CD4-positive, alpha-beta memory T cell (primary cell): Measurements from ENCODE around the gene TMPRSS7. TPM values are rescaled to one million over a fixed set of nuclear protein-coding genes. Genes with fewer than 3 reads are reported as not detected.

ENCODE experiments used
- CTCF ChIA-PET: fragments of 350-600 bp; sonication (Branson Sonifier 250); formaldehyde crosslinking; loops from one replicate; lab custom pipeline; 2021; ENCODE audit warnings: inconsistent platforms; ENCODE audit not compliant: partially characterized antibody; lab: Charles Lee
- POLR2A ChIA-PET: fragments of 350-600 bp; sonication (Branson Sonifier 250); formaldehyde crosslinking; loops from one replicate; lab custom pipeline; 2021; ENCODE audit not compliant: partially characterized antibody; lab: Charles Lee
- DNase-seq, 5 donors: peaks; one replicate each; pipeline versions ENCODE4 v3.0.0 to v3.0.0-alpha.2; 2020 to 2022; ENCODE audit warnings: mixed read lengths in 1 of 5
- H3K27ac ChIP-seq: one replicate; pipeline ENCODE4 v1.7.0; 2013; ENCODE audit warnings: low read depth, low read length
- H3K27me3 ChIP-seq: 2 replicates; pipeline ENCODE4 v1.7.0; 2013; ENCODE audit warnings: mild to moderate bottlenecking, low read length, moderate library complexity; ENCODE audit not compliant: insufficient read depth
- H3K36me3 ChIP-seq: 2 replicates; pipeline ENCODE4 v1.7.0; 2013; ENCODE audit warnings: mild to moderate bottlenecking, low read length, moderate library complexity; ENCODE audit not compliant: insufficient read depth
- H3K4me1 ChIP-seq: 2 replicates; pipeline ENCODE4 v1.7.0; 2013; ENCODE audit warnings: mild to moderate bottlenecking, low read length, moderate library complexity; ENCODE audit not compliant: insufficient read depth
- H3K4me3 ChIP-seq, 2 donors: one replicate each; pipeline ENCODE4 v1.7.0; 2013; ENCODE audit warnings: low read length in 2 of 2, mild to moderate bottlenecking in 1 of 2
- H3K9me3 ChIP-seq, 2 donors: one replicate each; pipeline ENCODE4 v1.7.0; 2013; ENCODE audit warnings: low read length in 2 of 2, control low read depth in 1 of 2; ENCODE audit not compliant: control insufficient read depth in 1 of 2
- H3K27ac Mint-ChIP-seq, 7 donors: one replicate each; pipeline ENCODE4 v1.8.0; 2020 to 2021; ENCODE audit warnings: mixed read lengths in 7 of 7, mild to moderate bottlenecking in 6 of 7, inconsistent platforms in 3 of 7, moderate library complexity in 3 of 7
- H3K27me3 Mint-ChIP-seq, 2 donors: one replicate each; pipeline ENCODE4 v1.8.0; 2020 to 2021; ENCODE audit warnings: mixed read lengths in 2 of 2
- H3K36me3 Mint-ChIP-seq, 2 donors: one replicate each; pipeline ENCODE4 v1.8.0; 2020 to 2021; ENCODE audit warnings: mixed read lengths in 2 of 2, inconsistent platforms in 1 of 2, mild to moderate bottlenecking in 1 of 2
- H3K4me1 Mint-ChIP-seq, 4 donors: one replicate each; pipeline ENCODE4 v1.8.0; 2020 to 2021; ENCODE audit warnings: mixed read lengths in 4 of 4, mild to moderate bottlenecking in 1 of 4
- H3K4me3 Mint-ChIP-seq, 8 donors: one replicate each; pipeline ENCODE4 v1.8.0; 2020 to 2021; ENCODE audit warnings: mixed read lengths in 8 of 8, mild to moderate bottlenecking in 7 of 8, moderate library complexity in 6 of 8, inconsistent platforms in 3 of 8
- H3K9me3 Mint-ChIP-seq, 8 donors: one replicate each; pipeline ENCODE4 v1.8.0; 2020 to 2021; ENCODE audit warnings: mixed read lengths in 8 of 8, mild to moderate bottlenecking in 5 of 8, inconsistent platforms in 3 of 8, moderate library complexity in 1 of 8
- intact Hi-C: fragments of 100-400 bp; cut with micrococcal nuclease; formaldehyde crosslinking; loops from one replicate; pipeline ENCODE4 v1.15.1; 2023
- polyA plus RNA-seq, 2 donors: library from polyadenylated mRNA; unstranded; fragments of 300-500 nt; fragmentation: Illumina TruSeq; gene quantifications; one replicate each; pipeline ENCODE4 v1.2.3, GENCODE V29; 2021
- total RNA-seq, 2 experiments: library from RNA; stranded (reverse); gene quantifications; one replicate each; pipeline ENCODE4 v1.2.3, GENCODE V29; 2021

TMPRSS7 gene
- total and polyA plus RNA-seq, 4 experiments from 2014 or later: 0.15 to 0.26 (median 0.26) TPM; not detected in 1

- no peak overlapping the region for H3K4me3 Mint-ChIP-seq
- no peaks in the 10 kb centered on the region for H3K36me3 ChIP-seq
- H3K27me3 ChIP-seq: no peaks in the 10 kb centered on the region
- CTCF ChIA-PET: interaction anchor here (0.7 to 0.9 kb wide), 3 partner anchors 51 to 1224 kb away, joined by 3 read pairs; no protein-coding TSS in a partner anchor
- no peak overlapping the region for H3K4me3 ChIP-seq
- no peaks in the 10 kb centered on the region for H3K4me1 Mint-ChIP-seq
- H3K9me3 Mint-ChIP-seq: peaks cover 0 to 3% (median 0%) of the 10 kb centered on the region in 8 donors
- H3K9me3 ChIP-seq: no peaks in the 10 kb centered on the region
- no peak overlapping the region for H3K27ac Mint-ChIP-seq
- POLR2A ChIA-PET: no interaction called here
- no peak overlapping the region for H3K27ac ChIP-seq
- DNase-seq: no peak
- no peaks in the 10 kb centered on the region for H3K4me1 ChIP-seq
- H3K36me3 Mint-ChIP-seq: no peaks in the 10 kb centered on the region
- intact Hi-C loops: no loop called here
- peaks cover 0 to 2% of the 10 kb centered on the region in 2 donors for H3K27me3 Mint-ChIP-seq
Observed at GRCh38 chr3:112038863-112039262, 4.3 kb downstream of the TMPRSS7 start.

GRCh38 chr3:112041321-112041720 is 6.8 kb downstream of the TMPRSS7 start:
- Histone ChIP-seq H3K27ac (no peak overlapping the region), H3K36me3 (no peaks in the 10 kb centered on the region), H3K4me1 (no peaks in the 10 kb centered on the region), H3K27me3 (no peaks in the 10 kb centered on the region), H3K9me3 (no peaks in the 10 kb centered on the region), H3K4me3 (no peak overlapping the region)
- no peaks in the 10 kb centered on the region for H3K36me3 Mint-ChIP-seq
- ChIA-PET POLR2A (no interaction called here), CTCF (interaction anchor here (1.1 to 5.2 kb wide), 6 partner anchors 8 to 70 kb away, joined by 3 to 43 read pairs (median 4); no protein-coding TSS in a partner anchor)
- H3K27me3 Mint-ChIP-seq: peaks cover 0 to 2% of the 10 kb centered on the region in 2 donors
- H3K9me3 Mint-ChIP-seq: peaks cover 0 to 3% (median 0%) of the 10 kb centered on the region in 8 donors
- H3K4me1 Mint-ChIP-seq: no peaks in the 10 kb centered on the region
- DNase-seq: no peak
- intact Hi-C loops: no loop called here
- no peak overlapping the region for H3K4me3 Mint-ChIP-seq
- H3K27ac Mint-ChIP-seq: no peak overlapping the region

GRCh38 chr3:112042842-112043280 is 8.3 kb downstream of the TMPRSS7 start:
- Mint-ChIP-seq H3K4me1 (no peaks in the 10 kb centered on the region), H3K36me3 (no peaks in the 10 kb centered on the region), H3K9me3 (peaks cover 0 to 1% (median 0%) of the 10 kb centered on the region in 8 donors), H3K27me3 (peaks cover 0 to 2% of the 10 kb centered on the region in 2 donors), H3K4me3 (no peak overlapping the region), H3K27ac (no peak overlapping the region)
- H3K27me3 ChIP-seq: no peaks in the 10 kb centered on the region
- H3K4me1 ChIP-seq: no peaks in the 10 kb centered on the region
- H3K9me3 ChIP-seq: no peaks in the 10 kb centered on the region
- H3K36me3 ChIP-seq: no peaks in the 10 kb centered on the region
- no peak overlapping the region for H3K4me3 ChIP-seq
- POLR2A ChIA-PET: interaction anchor here (1.8 kb wide), 1 partner anchor 29 kb away, joined by 4 read pairs; no protein-coding TSS in a partner anchor
- CTCF ChIA-PET: interaction anchor here (0.6 to 5.2 kb wide), 22 partner anchors 8 to 334 kb away, joined by 3 to 43 read pairs (median 4); partner anchors contain the start of genes ABHD10 and TMPRSS7
- intact Hi-C loops: loop anchor here (1.0 kb wide), 4 partner anchors 29 to 326 kb away; partner anchors contain the start of gene C3orf52
- DNase-seq: no peak
- H3K27ac ChIP-seq: no peak overlapping the region

- CTCF ChIA-PET: interaction anchor here (0.6 to 5.2 kb wide), 25 partner anchors 9 to 335 kb away, joined by 3 to 43 read pairs (median 4); partner anchors contain the start of genes ABHD10, C3orf52 and TMPRSS7
Observed at GRCh38 chr3:112043621-112044201, 9.2 kb downstream of the TMPRSS7 start.

GRCh38 chr3:112046599-112046998 is 12.1 kb downstream of the TMPRSS7 start:
- H3K4me3 ChIP-seq: no peak overlapping the region
- Mint-ChIP-seq H3K4me3 (no peak overlapping the region), H3K4me1 (no peaks in the 10 kb centered on the region), H3K27ac (no peak overlapping the region), H3K27me3 (peaks cover under 1 to 3% of the 10 kb centered on the region in 2 donors), H3K36me3 (no peaks in the 10 kb centered on the region), H3K9me3 (peaks cover 0 to 2% (median 0%) of the 10 kb centered on the region in 8 donors)
- DNase-seq: no peak
- no peaks in the 10 kb centered on the region for H3K27me3 ChIP-seq
- no peaks in the 10 kb centered on the region for H3K9me3 ChIP-seq
- no peaks in the 10 kb centered on the region for H3K4me1 ChIP-seq
- H3K27ac ChIP-seq: no peak overlapping the region
- H3K36me3 ChIP-seq: no peaks in the 10 kb centered on the region
- POLR2A ChIA-PET: no interaction called here
- CTCF ChIA-PET: interaction anchor here (1.0 to 1.1 kb wide), 2 partner anchors 57 to 65 kb away, joined by 3 to 5 read pairs; no protein-coding TSS in a partner anchor
- intact Hi-C loops: no loop called here

More at GRCh38 chr3:112043621-112044201, 9.2 kb downstream of the TMPRSS7 start:
- Mint-ChIP-seq H3K27me3 (peaks cover 1 to 2% of the 10 kb centered on the region in 2 donors), H3K9me3 (no peaks in the 10 kb centered on the region), H3K4me3 (no peak overlapping the region), H3K4me1 (no peaks in the 10 kb centered on the region), H3K27ac (no peak overlapping the region), H3K36me3 (no peaks in the 10 kb centered on the region)
- Histone ChIP-seq H3K4me1 (no peaks in the 10 kb centered on the region), H3K9me3 (no peaks in the 10 kb centered on the region), H3K27me3 (no peaks in the 10 kb centered on the region), H3K27ac (no peak overlapping the region), H3K36me3 (no peaks in the 10 kb centered on the region), H3K4me3 (no peak overlapping the region)
- intact Hi-C loops: loop anchor here (1.0 kb wide), 4 partner anchors 29 to 326 kb away; partner anchors contain the start of gene C3orf52
- peak; percentile 53 to 64 (median 56) for DNase-seq
- POLR2A ChIA-PET: interaction anchor here (1.8 kb wide), 1 partner anchor 28 kb away, joined by 4 read pairs; no protein-coding TSS in a partner anchor

GRCh38 chr3:112047264-112047663 is 12.7 kb downstream of the TMPRSS7 start:
- H3K36me3 Mint-ChIP-seq: no peaks in the 10 kb centered on the region
- Histone ChIP-seq H3K27me3 (no peaks in the 10 kb centered on the region), H3K9me3 (no peaks in the 10 kb centered on the region), H3K4me1 (no peaks in the 10 kb centered on the region), H3K27ac (no peak overlapping the region), H3K4me3 (no peak overlapping the region), H3K36me3 (no peaks in the 10 kb centered on the region)
- H3K4me3 Mint-ChIP-seq: no peak overlapping the region
- ChIA-PET CTCF (no interaction called here), POLR2A (no interaction called here)
- H3K9me3 Mint-ChIP-seq: peaks cover 0 to 2% (median 0%) of the 10 kb centered on the region in 8 donors
- H3K27ac Mint-ChIP-seq: no peak overlapping the region
- H3K4me1 Mint-ChIP-seq: no peaks in the 10 kb centered on the region
- peaks cover 3 to 4% of the 10 kb centered on the region in 2 donors for H3K27me3 Mint-ChIP-seq
- intact Hi-C loops: no loop called here
- no peak for DNase-seq

- ChIA-PET CTCF (interaction anchor here (1.2 kb wide), 1 partner anchor 8 kb away, joined by 3 read pairs; no protein-coding TSS in a partner anchor), POLR2A (no interaction called here)
- H3K27me3 ChIP-seq: no peaks in the 10 kb centered on the region
- intact Hi-C loops: no loop called here
- H3K27ac ChIP-seq: no peak overlapping the region
- DNase-seq: no peak
- H3K4me1 ChIP-seq: no peaks in the 10 kb centered on the region
- H3K9me3 ChIP-seq: no peaks in the 10 kb centered on the region
- Mint-ChIP-seq H3K36me3 (no peaks in the 10 kb centered on the region), H3K4me3 (peak overlapping the region in 1 of 8 donors; percentile 15), H3K4me1 (no peaks in the 10 kb centered on the region), H3K9me3 (peaks cover 0 to 2% (median 0%) of the 10 kb centered on the region in 8 donors), H3K27ac (no peak overlapping the region), H3K27me3 (peaks cover 4 to 5% of the 10 kb centered on the region in 2 donors)
- no peaks in the 10 kb centered on the region for H3K36me3 ChIP-seq
- H3K4me3 ChIP-seq: no peak overlapping the region
Observed at GRCh38 chr3:112048911-112049310, 14.4 kb downstream of the TMPRSS7 start.
